H1 (cell line): ENCODE data around the gene CXorf49. TPM values are rescaled to one million over a fixed set of nuclear protein-coding genes. Genes with fewer than 3 reads are reported as not detected.

Experiments
- CTCF ChIA-PET: fragments of 300-600 bp; sonication (Branson Sonifier 250); formaldehyde crosslinking; loops from one replicate; lab custom pipeline; 2021; ENCODE audit not compliant: partially characterized antibody; lab: Charles Lee
- POLR2A ChIA-PET: fragments of 300-600 bp; sonication (Branson Sonifier 250); formaldehyde crosslinking; loops from one replicate; lab custom pipeline; 2021; ENCODE audit warnings: inconsistent platforms; ENCODE audit not compliant: partially characterized antibody; lab: Charles Lee
- DNase-seq, 2 experiments: peaks; one replicate each; pipeline versions ENCODE4 v3.0.0 to v3.0.0-alpha.2; 2010 to 2022; ENCODE audit warnings: low spot score in 2 of 2, low read depth in 1 of 2, mixed read lengths in 1 of 2
- FAIRE-seq: peaks from 2 replicates; lab custom pipeline; 2011; peaks lifted over from hg19 to GRCh38; lab: Jason Lieb, UNC
- H2AFZ ChIP-seq: 2 replicates; pipeline ENCODE4 v1.8.1; 2012; ENCODE audit warnings: low read length, inconsistent platforms
- H2AK5ac ChIP-seq: 2 replicates; pipeline ENCODE4 v1.6.1; 2013; ENCODE audit warnings: low read depth, low read length
- H2BK120ac ChIP-seq: replicated peaks from 2 replicates; pipeline ENCODE3; 2013; ENCODE audit warnings: low read depth, low read length, inconsistent platforms
- H2BK12ac ChIP-seq: 2 replicates; pipeline ENCODE4 v1.6.1; 2013; ENCODE audit warnings: low read depth, low read length
- H2BK15ac ChIP-seq: 2 replicates; pipeline ENCODE4 v1.6.1; 2013; ENCODE audit warnings: low read length
- H2BK20ac ChIP-seq: 2 replicates; pipeline ENCODE4 v1.6.1; 2013; ENCODE audit warnings: low read length
- H2BK5ac ChIP-seq: 2 replicates; pipeline ENCODE4 v1.6.1; 2013; ENCODE audit warnings: low read depth, low read length
- H3K14ac ChIP-seq: 2 replicates; pipeline ENCODE4 v1.6.1; 2013; ENCODE audit warnings: inconsistent platforms; ENCODE audit not compliant: insufficient read length
- H3K18ac ChIP-seq: 2 replicates; pipeline ENCODE4 v1.6.1; 2013; ENCODE audit warnings: low read length; ENCODE audit errors: extremely low read depth
- H3K23ac ChIP-seq: 2 replicates; pipeline ENCODE4 v1.6.1; 2013; ENCODE audit warnings: inconsistent platforms; ENCODE audit not compliant: insufficient read length
- H3K23me2 ChIP-seq: 2 replicates; pipeline ENCODE4 v1.6.1; 2013; ENCODE audit warnings: low read depth, low read length
- H3K27ac ChIP-seq: 2 replicates; pipeline ENCODE4 v1.6.1; 2011; ENCODE audit warnings: low read depth, low read length, inconsistent platforms
- H3K27me3 ChIP-seq, 4 experiments: replicated peaks in 1 of 4; 1 replicate in 1 of 4; 2 replicates in 3 of 4; pipeline versions ENCODE4 v1.6.1 to v1.8.1; 2011 to 2013; ENCODE audit warnings: low read length in 3 of 4, mild to moderate bottlenecking in 3 of 4, inconsistent platforms in 2 of 4, mixed read lengths in 2 of 4, moderate library complexity in 1 of 4; ENCODE audit not compliant: control insufficient read depth in 3 of 4, insufficient read depth in 3 of 4; ENCODE audit errors: extremely low read depth in 1 of 4
- H3K36me3 ChIP-seq, 4 experiments: 2 replicates each; pipeline versions ENCODE4 v1.6.1 to v1.8.1; 2011 to 2013; ENCODE audit warnings: mild to moderate bottlenecking in 4 of 4, low read length in 3 of 4, moderate library complexity in 2 of 4, control low read depth in 1 of 4, inconsistent platforms in 1 of 4; ENCODE audit not compliant: insufficient read depth in 4 of 4, control insufficient read depth in 2 of 4
- H3K4ac ChIP-seq: replicated peaks from 2 replicates; pipeline ENCODE3; 2013; ENCODE audit warnings: low read length, low read depth, mixed read lengths, inconsistent platforms; ENCODE audit not compliant: insufficient read length
- H3K4me1 ChIP-seq, 4 experiments: replicated peaks in 1 of 4; 1 replicate in 1 of 4; 2 replicates in 3 of 4; pipeline versions ENCODE4 v1.6.1 to v1.8.1; 2011 to 2013; ENCODE audit warnings: low read length in 3 of 4, inconsistent platforms in 2 of 4, mixed read lengths in 1 of 4; ENCODE audit not compliant: insufficient read depth in 4 of 4, control insufficient read depth in 3 of 4
- H3K4me2 ChIP-seq, 2 experiments: 2 replicates each; pipeline versions ENCODE4 v1.6.1 to v1.8.1; 2011 to 2013; ENCODE audit warnings: low read depth in 2 of 2, low read length in 2 of 2, control low read depth in 1 of 2, inconsistent platforms in 1 of 2, mild to moderate bottlenecking in 1 of 2; ENCODE audit not compliant: insufficient read depth in 1 of 2
- H3K4me3 ChIP-seq, 4 experiments: fragments of 200-600, 300-600 bp in 1 of 4; sonication (generic), shearing (Covaris generic), sonication (Bioruptor Twin) in 1 of 4; 2 replicates each; pipeline versions ENCODE4 v1.5.1 to v1.8.1; 2011 to 2016; ENCODE audit warnings: low read length in 4 of 4, low read depth in 3 of 4, control low read depth in 2 of 4, inconsistent platforms in 2 of 4, mild to moderate bottlenecking in 2 of 4, mixed read lengths in 1 of 4, moderate library complexity in 1 of 4; ENCODE audit not compliant: insufficient read depth in 2 of 4; ENCODE audit errors: extremely low read depth in 1 of 4
- H3K56ac ChIP-seq: replicated peaks from 2 replicates; pipeline ENCODE3; 2013; ENCODE audit warnings: low read depth, mild to moderate bottlenecking, mixed read lengths, low read length, inconsistent platforms; ENCODE audit not compliant: insufficient read length
- H3K79me1 ChIP-seq: 2 replicates; pipeline ENCODE4 v1.6.1; 2013; ENCODE audit warnings: low read depth, low read length, control low read depth
- H3K79me2 ChIP-seq, 2 experiments: 2 replicates each; pipeline versions ENCODE4 v1.6.1 to v1.8.1; 2012 to 2013; ENCODE audit warnings: low read length in 2 of 2, mild to moderate bottlenecking in 2 of 2, inconsistent platforms in 1 of 2; ENCODE audit not compliant: insufficient read depth in 2 of 2, control insufficient read depth in 1 of 2
- H3K9ac ChIP-seq, 4 experiments: replicated peaks in 1 of 4; 1 replicate in 1 of 4; 2 replicates in 3 of 4; pipeline versions ENCODE4 v1.6.1 to v1.8.1; 2011 to 2013; ENCODE audit warnings: low read depth in 3 of 4, low read length in 3 of 4, control low read depth in 2 of 4, mild to moderate bottlenecking in 2 of 4, moderate library complexity in 2 of 4, inconsistent platforms in 1 of 4; ENCODE audit errors: extremely low read depth in 1 of 4
- H3K9me3 ChIP-seq, 2 experiments: 2 replicates each; pipeline versions ENCODE4 v1.6.1 to v1.8.1; 2012 to 2013; ENCODE audit warnings: mild to moderate bottlenecking in 2 of 2, moderate library complexity in 2 of 2, control low read depth in 1 of 2, inconsistent platforms in 1 of 2, low read depth in 1 of 2, low read length in 1 of 2, mixed read lengths in 1 of 2; ENCODE audit not compliant: insufficient read depth in 2 of 2
- H4K20me1 ChIP-seq, 2 experiments: replicated peaks in 1 of 2; 2 replicates each; pipeline versions ENCODE3 to v1.8.1; 2011 to 2013; ENCODE audit warnings: inconsistent platforms in 2 of 2, low read length in 2 of 2, mild to moderate bottlenecking in 1 of 2; ENCODE audit not compliant: insufficient read depth in 2 of 2, control insufficient read depth in 1 of 2
- H4K5ac ChIP-seq: 2 replicates; pipeline ENCODE4 v1.6.1; 2013; ENCODE audit warnings: low read length, low read depth, mixed read lengths, inconsistent platforms; ENCODE audit not compliant: insufficient read length
- H4K8ac ChIP-seq: 2 replicates; pipeline ENCODE4 v1.8.0; 2013; ENCODE audit warnings: mild to moderate bottlenecking, moderate library complexity, low read length, inconsistent platforms; ENCODE audit not compliant: insufficient read depth; ENCODE audit errors: extremely low read depth
- H4K91ac ChIP-seq: replicated peaks from 2 replicates; pipeline ENCODE3; 2013; ENCODE audit warnings: low read length, mixed read lengths, inconsistent platforms; ENCODE audit not compliant: insufficient read length
- ASH2L ChIP-seq: fragments of 200-600, 300-600 bp; sonication (generic); IDR thresholded peaks from one replicate; pipeline ENCODE4 v1.7.1; 2017; ENCODE audit warnings: low read length
- ATF2 ChIP-seq: IDR thresholded peaks from 2 replicates; pipeline ENCODE4 v1.6.1; 2012; ENCODE audit warnings: low read length, inconsistent platforms
- CHD2 ChIP-seq: IDR thresholded peaks from 2 replicates; pipeline ENCODE4 v1.6.1; 2012; ENCODE audit warnings: low read length, improper control_type of control experiment
- EZH2 ChIP-seq: fragments of 200-600 bp; sonication (generic); IDR thresholded peaks from 2 replicates; pipeline ENCODE4 v1.7.1; 2012; ENCODE audit warnings: low read depth, mild to moderate bottlenecking, moderate library complexity, low read length, inconsistent platforms; ENCODE audit not compliant: severe bottlenecking
- HDAC2 ChIP-seq, 2 experiments: fragments of 300-600 bp in 1 of 2; sonication (generic) in 1 of 2; IDR thresholded peaks; 2 replicates each; pipeline ENCODE4 v1.6.1; 2011 to 2012; ENCODE audit warnings: low read depth in 2 of 2, low read length in 2 of 2, mild to moderate bottlenecking in 2 of 2, moderate library complexity in 2 of 2, borderline replicate concordance in 1 of 2, inconsistent platforms in 1 of 2
- KDM4A ChIP-seq: IDR thresholded peaks from one replicate; pipeline ENCODE4 v1.7.1; 2012; ENCODE audit warnings: low read depth, mild to moderate bottlenecking, moderate library complexity, low read length, inconsistent platforms; ENCODE audit not compliant: severe bottlenecking
- MAX ChIP-seq: IDR thresholded peaks from 2 replicates; pipeline ENCODE4 v1.6.1; 2012; ENCODE audit warnings: inconsistent platforms
- POLR2A ChIP-seq, 2 experiments: IDR thresholded peaks; 1 replicate in 1 of 2; 2 replicates in 1 of 2; pipeline ENCODE4 v1.6.1; 2011; ENCODE audit warnings: low read depth in 2 of 2, low read length in 2 of 2, mild to moderate bottlenecking in 2 of 2; ENCODE audit errors: control extremely low read depth in 1 of 2
- RFX5 ChIP-seq: IDR thresholded peaks from 2 replicates; pipeline ENCODE4 v1.6.1; 2011; ENCODE audit warnings: low read depth, low read length, improper control_type of control experiment, borderline replicate concordance
- USF2 ChIP-seq: IDR thresholded peaks from 2 replicates; pipeline ENCODE4 v1.6.1; 2011; ENCODE audit warnings: low read length, improper control_type of control experiment
- WGBS, 2 experiments: shearing (Covaris generic) in 1 of 2; methylation state at CpG; one replicate each; pipeline versions ENCODE4 v1.1.6 to v1.1.7; 2013 to 2015; ENCODE audit warnings: low lambda C conversion rate in 2 of 2, mixed read lengths in 2 of 2, inconsistent platforms in 1 of 2, low coverage in 1 of 2, missing lambda C conversion rate in 1 of 2; ENCODE audit not compliant: insufficient replicate concordance in 2 of 2, insufficient coverage in 1 of 2, insufficient read length in 1 of 2; ENCODE audit errors: extremely low coverage in 1 of 2, missing lambda C conversion rate in 1 of 2; 5-methylcytosine and 5-hydroxymethylcytosine counted together
- polyA plus RNA-seq, 7 experiments: library from polyadenylated mRNA; depleted of rRNA in 3 of 7; stranded (reverse) in 5 of 7; unstranded in 2 of 7; fragments of >200 nt in 5 of 7; fragments of 200-250 nt in 2 of 7; gene quantifications; 1 replicate in 5 of 7; 2 replicates in 1 of 7; 4 replicates in 1 of 7; pipeline versions ENCODE4 v1.2.1 to v1.2.3, GENCODE V29; 2011 to 2013; ENCODE audit warnings: missing spikeins in 2 of 7, mixed read lengths in 2 of 7
- total RNA-seq: library from RNA; stranded (reverse); fragmentation: NEBNext Ultra II Directional; extraction: Animal tissue kit (Norgen Biotek cat#: 25700); gene quantifications from 2 replicates; pipeline ENCODE4 v1.2.1, GENCODE V29; 2021

Gene CXorf49
- total and polyA plus RNA-seq, 2 of the 8 experiments (the other 6 are each of a cell fraction or from before 2014, with no cell fraction given) = not detected

GRCh38 chrX:71664889-71665491, 53.1 kb downstream of the CXorf49 start:
- Histone ChIP-seq H3K14ac (no peak overlapping the region), H3K56ac (no peak overlapping the region), H3K18ac (no peak overlapping the region), H3K4me1 (no peaks in the 10 kb centered on the region), H4K8ac (no peak overlapping the region), H3K27ac (no peak overlapping the region), H2BK5ac (no peak overlapping the region), H3K79me1 (no peaks in the 10 kb centered on the region), H3K4me2 (no peak overlapping the region), H3K4ac (no peak overlapping the region), H4K91ac (no peak overlapping the region), H3K79me2 (no peaks in the 10 kb centered on the region), H4K20me1 (no peaks in the 10 kb centered on the region), H2AFZ (no peak overlapping the region), H3K23ac (no peak overlapping the region), H2BK15ac (no peak overlapping the region), H2BK20ac (no peak overlapping the region), H3K9me3 (no peaks in the 10 kb centered on the region), H3K36me3 (no peaks in the 10 kb centered on the region), H2BK12ac (no peak overlapping the region), H3K9ac (no peak overlapping the region), H3K23me2 (no peaks in the 10 kb centered on the region), H2AK5ac (no peak overlapping the region), H3K27me3 (no peaks in the 10 kb centered on the region), H4K5ac (no peak overlapping the region), H2BK120ac (no peak overlapping the region), H3K4me3 (no peak overlapping the region)
- DNase-seq (no peak), FAIRE-seq (no peak)
- WGBS, 2 experiments = 100% methylated on average over 5 of the region's 16 CpGs; no CpG with 5 or more reads in 1 of the 2 experiments
- ChIA-PET CTCF (interaction anchor here (0.7 to 1.2 kb wide), 3 partner anchors 39 to 84 kb away, joined by 3 to 4 read pairs (median 3); no protein-coding TSS in a partner anchor), POLR2A (no interaction called here)
- TF ChIP-seq MAX (no peak), RFX5 (no peak), HDAC2 (IDR thresholded peaks at IDR 0.05; ENCODE audit: borderline replicate concordance in 1 of 2, low read depth in 2 of 2, low read length in 2 of 2) (no peak), KDM4A (no peak), ATF2 (no peak), POLR2A (IDR thresholded peaks at IDR 0.05; ENCODE audit: control extremely low read depth in 1 of 2, low read depth in 2 of 2, low read length in 2 of 2) (no peak), CHD2 (no peak), USF2 (no peak), EZH2 (no peak), ASH2L (no peak)
